Natural killer cell treated with Interleukin-12 subunit alpha and Interleukin-12 subunit beta and Interleukin-15 and Interleukin-18, amount 100 ng/mL, for 72 hours (primary cell): Measurements from ENCODE around the gene CNTNAP1. TPM values are rescaled to one million over a fixed set of nuclear protein-coding genes. Genes with fewer than 3 reads are reported as not detected.
A peak's percentile ranks its signal among the peaks of the same experiment; 100 is the strongest.

ENCODE experiments used
- ATAC-seq, 2 donors: fragments of 150-1000 bp; cut with Tn5 transposase in 1 of 2; sonication (Bioruptor Pico), chemical (Tn5 transposase) in 1 of 2; 2 replicates each; pipeline ENCODE4 v1.10.0; 2021
- DNase-seq: peaks from one replicate; pipeline ENCODE4 v3.0.0; 2022; ENCODE audit warnings: low spot score
- H3K27ac Mint-ChIP-seq, 2 donors: 1 replicate in 1 of 2; 2 replicates in 1 of 2; pipeline ENCODE4 v1.8.0; 2022; ENCODE audit warnings: mixed read lengths in 2 of 2, mild to moderate bottlenecking in 1 of 2, moderate library complexity in 1 of 2
- H3K27me3 Mint-ChIP-seq, 2 donors: 1 replicate in 1 of 2; 2 replicates in 1 of 2; pipeline ENCODE4 v1.8.0; 2022; ENCODE audit warnings: mixed read lengths in 2 of 2
- H3K36me3 Mint-ChIP-seq: one replicate; pipeline ENCODE4 v1.8.0; 2022; ENCODE audit warnings: mixed read lengths
- H3K4me1 Mint-ChIP-seq, 2 donors: 1 replicate in 1 of 2; 2 replicates in 1 of 2; pipeline ENCODE4 v1.8.0; 2022; ENCODE audit warnings: low read depth in 2 of 2, mixed read lengths in 2 of 2, mild to moderate bottlenecking in 1 of 2
- H3K4me3 Mint-ChIP-seq: one replicate; pipeline ENCODE4 v1.8.0; 2022; ENCODE audit warnings: mixed read lengths
- H3K9me3 Mint-ChIP-seq: 2 replicates; pipeline ENCODE4 v1.8.0; 2022; ENCODE audit warnings: mixed read lengths
- total RNA-seq, 2 donors: library from RNA; stranded (reverse); gene quantifications; one replicate each; pipeline ENCODE4 v1.2.3, GENCODE V29; 2022

Gene CNTNAP1
- total RNA-seq, 2 donors from 2014 or later, result 0.17 to 0.39 TPM

DNA sequence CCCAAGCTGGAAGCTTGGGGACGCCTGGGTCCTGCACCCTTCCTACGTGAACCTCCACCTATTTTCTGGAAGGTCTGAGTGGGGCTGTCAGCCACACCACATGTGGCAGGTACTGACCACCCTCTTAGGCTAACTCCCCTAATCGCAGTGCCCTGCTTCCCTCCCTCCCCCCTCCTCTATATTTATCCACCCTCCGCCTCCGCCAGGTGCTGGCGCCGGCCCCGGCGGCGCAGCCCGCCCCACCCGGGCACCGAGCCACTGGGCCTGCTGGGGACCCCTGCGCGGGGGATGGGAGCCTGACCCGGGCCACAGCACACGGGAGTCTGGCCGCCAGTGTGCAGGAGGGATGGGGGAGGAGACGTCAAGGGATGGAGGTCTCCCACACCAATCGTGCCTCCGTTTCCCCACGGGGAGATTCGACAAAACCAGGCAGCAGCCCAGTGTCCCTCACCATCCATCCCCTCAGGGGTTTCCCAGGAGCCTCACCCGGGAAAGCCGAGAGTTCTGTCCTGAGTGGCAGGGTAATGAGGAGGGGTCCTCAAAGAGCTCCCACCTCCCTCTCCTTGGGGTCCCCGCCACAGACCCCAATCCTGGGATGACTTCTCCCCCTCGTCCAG, 6.9 kb upstream of the CNTNAP1 start:
- DNase-seq, result no peak
- Mint-ChIP-seq H3K27me3 (peaks cover 17% of the 10 kb centered on the region in 2 donors), H3K9me3 (no peaks in the 10 kb centered on the region), H3K27ac (no peak overlapping the region), H3K36me3 (no peaks in the 10 kb centered on the region), H3K4me3 (peak overlapping the region; percentile 92), H3K4me1 (peaks cover 29% of the 10 kb centered on the region in 2 donors)
- no peak for ATAC-seq

DNA sequence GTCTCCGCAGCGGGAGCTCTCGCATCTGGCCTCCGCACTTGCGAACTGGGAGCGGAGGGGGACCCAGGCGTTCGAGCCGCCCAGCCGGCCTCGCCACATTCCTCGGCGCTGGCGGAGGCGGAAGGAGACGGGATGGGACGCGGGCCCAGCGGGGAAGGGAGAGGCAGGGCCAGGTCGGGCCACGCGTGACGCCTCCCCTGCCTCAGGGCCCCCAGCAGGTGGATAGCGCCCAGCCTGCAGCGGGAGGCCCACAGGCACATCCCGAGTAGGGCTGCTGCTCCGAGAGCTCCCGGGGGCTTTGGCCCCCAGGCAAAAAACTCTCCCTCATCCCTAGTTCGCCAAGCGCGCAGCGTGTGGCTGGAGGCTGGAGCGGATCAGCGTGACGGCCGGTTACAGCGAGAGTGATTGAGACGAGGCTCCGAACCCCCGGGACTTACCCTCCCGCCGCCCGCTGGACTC, 6.3 kb upstream of the CNTNAP1 start:
- Mint-ChIP-seq H3K36me3 (no peaks in the 10 kb centered on the region), H3K27ac (no peak overlapping the region), H3K9me3 (no peaks in the 10 kb centered on the region), H3K27me3 (peaks cover 17 to 19% of the 10 kb centered on the region in 2 donors), H3K4me3 (peak overlapping the region; percentile 92), H3K4me1 (peaks cover 29 to 32% of the 10 kb centered on the region in 2 donors)
- ATAC-seq (no peak), DNase-seq (no peak)

DNA sequence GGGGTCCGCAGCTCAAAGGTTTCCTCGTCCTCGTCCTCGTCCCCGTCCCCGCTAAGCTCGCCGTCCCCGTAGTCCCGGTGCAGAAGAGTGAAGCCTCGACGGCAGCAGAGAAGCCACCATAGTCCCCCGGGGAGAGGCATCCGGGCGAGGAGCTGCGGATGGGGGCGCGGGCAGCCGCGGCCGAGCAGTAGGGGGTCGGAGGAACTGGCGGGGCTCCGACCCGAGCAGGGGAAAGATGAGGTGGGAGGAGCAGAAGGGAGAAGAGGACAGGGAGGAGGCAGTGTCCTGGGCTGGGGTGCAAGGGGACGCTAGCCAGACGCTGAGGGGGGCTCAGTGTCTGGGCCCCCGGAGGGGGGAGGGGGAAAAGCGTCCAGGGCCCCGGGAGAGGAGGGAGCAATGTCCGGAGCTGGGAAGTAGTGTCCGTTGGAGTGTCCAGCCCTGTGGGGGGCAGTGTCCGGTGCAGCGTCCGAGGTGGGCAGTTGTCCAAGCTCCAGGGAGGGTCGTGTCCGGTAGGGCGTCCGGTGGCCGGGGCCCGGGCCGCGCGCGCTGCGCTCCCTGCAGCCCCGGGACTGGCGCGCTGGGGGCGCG, 5.8 kb upstream of the CNTNAP1 start, which contains the start of gene PLEKHH3:
Gene PLEKHH3, minus strand, starts transcription at position 571 of the 588 bp plus-strand sequence. Its CDS starts 431 bp downstream, at position 140.
- Mint-ChIP-seq H3K9me3 (no peaks in the 10 kb centered on the region), H3K4me1 (peaks cover 29 to 33% of the 10 kb centered on the region in 2 donors), H3K27ac (peak within 1 kb of the TSS; percentile 60 to 76), H3K27me3 (peaks cover 16 to 21% of the 10 kb centered on the region in 2 donors), H3K36me3 (no peaks in the 10 kb centered on the region), H3K4me3 (peak within 1 kb of the TSS; percentile 92)
- no peak for ATAC-seq
- no peak for DNase-seq

DNA sequence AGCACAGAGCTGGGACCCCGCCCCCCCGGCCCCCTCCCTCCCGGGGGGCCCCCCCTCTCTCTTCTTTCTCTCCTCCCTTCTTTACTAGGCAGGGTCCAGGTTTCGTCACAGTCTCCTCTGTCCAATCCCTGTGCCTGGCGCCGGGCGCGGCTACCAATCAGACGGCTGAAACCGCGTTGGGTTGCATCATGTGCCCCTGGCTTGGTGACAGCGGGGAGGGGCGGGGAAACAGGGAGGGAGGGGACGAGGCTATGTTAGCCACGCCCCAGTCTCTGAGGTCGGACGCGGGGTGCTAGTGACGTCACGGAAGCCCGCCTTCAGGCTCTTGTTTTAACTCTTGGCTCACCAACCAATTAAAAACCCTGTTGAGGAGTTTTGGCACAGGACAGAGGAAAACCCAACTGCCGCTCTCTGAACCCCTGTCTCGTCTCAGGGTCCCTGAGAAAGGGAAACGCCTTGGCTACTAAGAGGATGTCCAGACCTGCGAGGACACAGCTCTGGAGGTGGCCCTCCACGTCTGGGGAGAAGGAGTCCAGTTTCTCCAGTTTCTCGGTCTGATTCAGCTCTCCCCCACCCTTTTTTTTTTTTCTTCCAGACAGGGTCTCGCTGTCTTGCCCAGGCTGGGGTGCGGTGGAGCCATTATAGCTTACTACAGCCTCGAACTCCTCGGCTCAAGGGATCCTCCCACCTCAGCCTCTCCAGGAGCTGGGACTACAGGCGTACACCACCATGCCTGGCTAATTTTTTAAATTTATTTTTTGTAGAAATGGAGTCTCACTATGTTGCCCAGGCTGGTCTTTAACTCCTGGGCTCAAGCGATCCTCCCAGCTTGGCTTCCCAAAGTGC, 5.1 kb upstream of the CNTNAP1 start:
- DNase-seq, result peak; percentile 97
- Mint-ChIP-seq H3K27ac (peak overlapping the region; percentile 60 to 76), H3K4me1 (peaks cover 33 to 36% of the 10 kb centered on the region in 2 donors), H3K36me3 (no peaks in the 10 kb centered on the region), H3K27me3 (peaks cover 18 to 26% of the 10 kb centered on the region in 2 donors), H3K9me3 (no peaks in the 10 kb centered on the region), H3K4me3 (peak overlapping the region; percentile 92)
- peak; percentile 87 to 92 for ATAC-seq

DNA sequence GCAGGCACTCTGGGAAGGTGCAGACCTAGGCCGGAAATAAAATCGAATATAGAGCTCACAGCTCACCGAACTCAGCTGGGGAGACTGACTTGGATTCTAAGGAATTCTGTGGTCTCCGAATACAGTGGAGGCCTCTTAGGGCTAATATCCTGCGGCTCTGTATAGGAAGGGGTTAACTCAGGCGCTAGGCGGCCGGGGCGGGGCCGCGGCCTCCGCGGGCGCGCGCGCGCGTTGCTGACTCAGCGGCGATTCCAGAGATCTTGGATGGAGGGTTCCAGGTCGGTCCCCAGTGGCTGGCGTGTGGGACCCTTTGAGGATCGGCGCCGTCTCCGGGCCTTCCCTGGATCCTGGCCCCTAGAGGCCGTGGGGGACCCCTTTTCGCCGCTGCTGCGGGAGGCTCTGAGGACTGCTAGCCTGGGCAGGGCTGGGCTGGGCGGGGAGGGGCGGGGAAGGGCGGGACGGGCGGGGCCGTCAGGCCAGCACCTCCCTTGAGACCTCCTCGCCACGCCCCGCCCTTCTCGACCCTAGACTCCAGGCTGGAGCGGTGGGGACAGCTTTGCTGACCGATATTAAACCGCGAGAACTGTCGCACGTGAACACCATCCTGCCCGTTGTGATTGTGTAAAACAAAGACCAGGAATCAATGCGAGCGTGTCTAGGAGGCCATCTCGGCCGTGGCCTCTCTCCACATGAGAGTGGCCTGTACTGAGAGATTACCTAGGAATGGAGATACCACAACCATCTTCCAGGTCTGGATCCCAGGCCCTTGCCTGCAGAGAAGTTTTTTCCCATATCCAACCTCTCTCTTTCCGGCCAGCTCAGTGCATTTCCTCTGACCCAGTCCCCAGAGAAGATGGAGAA, 4.2 kb upstream of the CNTNAP1 start:
- peak; percentile 88 for DNase-seq
- Mint-ChIP-seq H3K4me3 (peak overlapping the region; percentile 92), H3K27ac (peak overlapping the region in 1 of 2 donors; percentile 76), H3K9me3 (no peaks in the 10 kb centered on the region), H3K27me3 (peaks cover 27 to 32% of the 10 kb centered on the region in 2 donors), H3K4me1 (peaks cover 40 to 44% of the 10 kb centered on the region in 2 donors), H3K36me3 (no peaks in the 10 kb centered on the region)
- ATAC-seq, result peak; percentile 51 to 62

DNA sequence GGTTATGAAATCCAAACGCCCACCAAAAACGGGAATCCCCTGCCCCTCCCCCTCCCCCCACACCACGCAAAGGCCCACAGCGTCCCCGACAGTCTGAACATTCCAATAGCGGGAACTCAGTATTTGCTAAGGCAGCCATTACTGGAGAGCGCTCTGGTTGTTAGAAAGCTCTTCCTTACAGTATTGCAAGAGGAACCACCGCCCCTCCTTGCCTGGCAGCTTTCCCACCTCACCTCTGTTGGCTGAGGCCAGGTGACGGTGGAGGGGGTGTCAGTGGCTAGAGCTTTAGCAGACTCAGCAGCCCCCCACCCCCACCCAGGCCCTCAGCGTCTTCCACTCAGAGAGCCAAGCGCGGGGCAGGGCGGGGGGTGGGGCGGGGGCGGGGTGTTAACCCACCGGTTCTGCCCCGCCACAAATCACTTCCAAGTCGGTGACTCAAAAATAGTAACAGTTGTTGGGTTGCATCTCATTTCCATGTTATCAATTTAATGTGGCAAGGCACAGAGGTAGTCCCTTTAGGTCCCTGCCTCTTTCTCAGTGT, 3.3 kb upstream of the CNTNAP1 start:
- H3K4me3 Mint-ChIP-seq, result peak overlapping the region; percentile 92

DNA sequence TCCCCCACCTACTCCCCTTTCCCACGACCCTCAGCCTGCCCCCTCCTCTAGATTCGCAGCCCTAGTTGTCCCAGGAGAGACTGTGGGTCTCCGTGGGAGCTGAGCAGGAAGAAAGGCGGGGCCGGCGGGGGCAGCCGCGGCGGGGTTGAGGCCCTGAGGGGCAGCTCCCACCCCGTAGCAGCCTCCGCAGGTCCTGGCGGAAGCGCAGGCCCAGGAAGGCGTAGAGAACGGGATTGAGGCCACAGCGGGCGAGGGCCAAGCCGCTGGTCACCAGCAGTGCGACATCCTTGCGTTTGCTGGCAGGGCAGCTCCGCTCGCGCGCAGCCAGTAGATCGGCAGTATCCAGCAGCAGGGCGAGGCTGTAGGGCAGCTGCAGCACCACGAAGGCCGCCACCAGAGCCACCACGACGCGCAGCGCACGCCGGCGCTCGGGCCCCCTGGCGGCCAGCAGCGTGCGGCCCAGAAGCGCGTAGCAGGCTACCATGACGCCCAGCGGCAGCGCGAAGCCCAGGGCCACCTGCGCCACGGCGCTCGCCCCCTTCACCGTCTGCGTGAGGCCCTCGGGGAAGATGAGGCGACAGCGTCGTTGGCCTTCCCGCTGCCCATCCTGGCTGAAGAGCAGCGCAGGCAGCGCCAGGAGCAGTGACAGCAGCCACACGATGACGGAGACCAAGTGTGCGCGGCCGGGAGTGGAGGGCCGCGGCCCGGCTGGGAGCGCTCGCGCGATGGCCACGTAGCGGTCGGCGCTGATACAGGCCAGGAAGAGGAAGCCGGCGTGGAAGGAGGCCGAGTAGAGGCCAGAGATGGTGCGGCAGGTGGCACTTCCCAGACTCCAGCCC, 2.6 kb upstream of the CNTNAP1 start:
- peak overlapping the region in 1 of 2 donors; percentile 31 for H3K27ac Mint-ChIP-seq

More for the DNA sequence above, 3.3 kb upstream of the CNTNAP1 start:
- DNase-seq (no peak), ATAC-seq (no peak)
- H3K4me1 Mint-ChIP-seq, result peaks cover 44 to 46% of the 10 kb centered on the region in 2 donors
- H3K9me3 Mint-ChIP-seq, result no peaks in the 10 kb centered on the region
- peaks cover 33 to 39% of the 10 kb centered on the region in 2 donors for H3K27me3 Mint-ChIP-seq
- no peaks in the 10 kb centered on the region for H3K36me3 Mint-ChIP-seq
- H3K27ac Mint-ChIP-seq, result peak overlapping the region in 1 of 2 donors; percentile 31

DNA sequence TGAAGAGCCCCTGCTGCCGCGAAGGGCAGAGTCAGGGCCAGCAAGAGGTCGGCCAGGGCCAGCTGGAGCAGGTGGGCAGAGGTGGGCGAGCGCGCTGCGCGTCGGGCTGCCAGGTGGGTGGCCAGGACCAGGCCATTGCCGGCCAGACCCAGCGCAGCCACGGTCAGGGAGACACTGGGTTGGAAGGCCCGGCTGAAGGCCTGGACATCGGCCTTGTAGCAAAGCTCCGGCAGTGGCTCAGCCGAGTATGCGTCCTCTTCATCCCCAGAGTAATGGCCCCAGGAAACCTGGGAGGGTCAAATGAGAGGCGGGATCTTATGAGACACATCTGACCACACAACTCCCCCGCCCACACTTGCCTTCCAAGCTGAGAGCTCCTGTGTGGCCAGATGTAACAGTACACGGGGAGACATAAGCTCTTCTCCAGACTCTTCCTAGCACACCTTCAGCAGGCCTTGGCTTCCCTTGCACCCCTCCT, 2.0 kb upstream of the CNTNAP1 start:
- Mint-ChIP-seq H3K9me3 (no peaks in the 10 kb centered on the region), H3K27ac (no peak overlapping the region), H3K4me1 (peaks cover 39 to 44% of the 10 kb centered on the region in 2 donors), H3K4me3 (peak overlapping the region; percentile 71), H3K36me3 (no peaks in the 10 kb centered on the region), H3K27me3 (peaks cover 39 to 40% of the 10 kb centered on the region in 2 donors)
- DNase-seq (no peak), ATAC-seq (no peak)

More for the DNA sequence above, 2.6 kb upstream of the CNTNAP1 start:
- Mint-ChIP-seq H3K27me3 (peaks cover 38 to 39% of the 10 kb centered on the region in 2 donors), H3K4me1 (peaks cover 40 to 44% of the 10 kb centered on the region in 2 donors), H3K36me3 (no peaks in the 10 kb centered on the region), H3K9me3 (no peaks in the 10 kb centered on the region), H3K4me3 (peak overlapping the region; percentile 71)
- DNase-seq, result peak; percentile 85
- ATAC-seq, result peak; percentile 68 to 72

DNA sequence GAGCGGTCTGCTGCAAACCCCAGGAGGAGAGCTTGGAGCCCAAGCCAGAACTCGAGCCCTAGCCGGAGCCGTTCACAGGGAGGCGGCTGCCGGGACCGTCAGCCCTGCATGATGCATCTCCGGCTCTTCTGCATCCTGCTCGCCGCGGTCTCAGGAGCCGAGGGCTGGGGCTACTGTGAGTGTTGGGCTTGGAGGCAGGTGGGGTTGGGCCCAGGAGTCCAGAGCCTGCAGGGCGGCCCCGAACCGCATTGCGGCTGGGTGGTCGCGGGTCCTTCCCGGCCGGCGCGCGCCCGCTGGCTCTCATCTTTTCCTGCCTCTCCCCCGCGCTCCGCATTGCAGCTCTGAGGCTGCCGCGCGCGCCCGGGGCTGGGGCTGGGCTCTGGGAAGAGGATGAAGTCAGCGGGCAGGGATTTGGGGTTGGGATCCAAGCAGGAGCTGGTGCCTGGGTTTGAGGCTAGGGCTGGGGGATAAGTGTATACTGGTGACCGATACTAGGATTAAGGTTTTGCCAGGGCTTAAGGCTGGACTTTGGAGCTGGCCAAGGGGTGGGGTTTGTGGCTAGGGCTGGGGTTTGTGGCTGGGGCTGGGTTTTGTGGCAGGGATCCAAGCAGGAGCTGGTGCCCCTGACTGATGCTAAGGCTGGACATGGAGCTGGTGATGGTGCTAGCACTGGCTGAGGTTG, 532 bp downstream of the CNTNAP1 start:
- Mint-ChIP-seq H3K9me3 (no peaks in the 10 kb centered on the region), H3K36me3 (no peaks in the 10 kb centered on the region), H3K27me3 (peaks cover 32 to 45% of the 10 kb centered on the region in 2 donors), H3K4me3 (peak overlapping the region; percentile 65), H3K27ac (peak overlapping the region in 1 of 2 donors; percentile 35), H3K4me1 (peaks cover 33 to 35% of the 10 kb centered on the region in 2 donors)
- ATAC-seq (no peak), DNase-seq (no peak)

DNA sequence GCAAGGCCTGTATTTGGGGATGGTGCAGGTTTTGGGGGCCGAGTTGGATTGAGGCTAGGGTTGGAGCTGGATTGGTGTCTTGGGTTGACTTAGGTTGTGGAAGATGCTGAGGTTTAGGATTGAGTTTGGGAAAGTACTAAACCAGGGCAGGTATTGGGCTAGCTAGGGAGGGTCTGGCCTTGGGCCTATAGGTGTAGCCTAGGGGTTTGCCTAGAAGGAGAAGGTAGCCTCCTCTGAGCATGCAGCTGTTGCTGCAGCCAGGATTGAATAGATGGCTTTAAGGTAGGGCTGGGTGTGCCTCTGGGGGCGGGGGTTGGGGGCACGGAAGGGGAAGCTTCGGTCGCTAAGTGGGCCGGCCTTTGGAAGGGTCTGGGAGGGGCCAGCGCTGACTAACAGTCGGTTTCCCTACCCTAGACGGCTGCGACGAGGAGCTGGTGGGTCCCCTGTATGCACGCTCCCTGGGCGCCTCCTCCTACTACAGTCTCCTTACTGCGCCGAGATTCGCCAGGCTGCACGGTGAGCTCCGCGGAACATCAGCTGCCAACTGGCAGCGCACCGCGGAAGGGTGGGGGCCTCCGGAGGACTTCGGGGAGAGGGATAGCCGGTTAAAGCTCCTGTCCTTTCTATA, 1.2 kb downstream of the CNTNAP1 start:
- peaks cover 28 to 30% of the 10 kb centered on the region in 2 donors for H3K4me1 Mint-ChIP-seq
- peaks cover 32 to 46% of the 10 kb centered on the region in 2 donors for H3K27me3 Mint-ChIP-seq
- DNase-seq, result no peak

DNA sequence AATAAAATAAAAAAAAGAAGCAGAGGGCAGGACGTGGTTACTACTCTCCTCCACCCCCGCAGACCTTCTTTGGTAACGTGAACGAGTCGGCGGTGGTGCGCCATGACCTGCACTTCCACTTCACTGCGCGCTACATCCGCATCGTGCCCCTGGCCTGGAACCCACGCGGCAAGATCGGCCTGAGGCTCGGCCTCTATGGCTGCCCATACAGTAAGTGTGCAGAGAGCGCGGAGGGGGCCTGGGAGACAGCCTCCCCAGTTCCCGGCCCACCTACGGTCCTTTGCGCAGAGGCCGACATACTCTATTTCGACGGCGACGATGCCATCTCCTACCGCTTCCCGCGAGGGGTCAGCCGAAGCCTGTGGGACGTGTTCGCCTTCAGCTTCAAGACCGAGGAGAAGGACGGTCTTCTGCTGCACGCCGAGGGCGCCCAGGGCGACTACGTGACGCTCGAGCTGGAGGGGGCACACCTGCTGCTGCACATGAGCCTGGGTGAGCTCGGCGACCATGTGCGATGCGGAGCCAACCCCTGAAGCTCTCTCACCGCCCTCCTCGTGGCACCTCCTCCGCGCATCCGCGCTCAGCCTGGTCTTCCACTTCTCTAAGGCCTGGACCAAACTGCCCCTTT, 2.7 kb downstream of the CNTNAP1 start:
- Mint-ChIP-seq H3K27ac (no peak overlapping the region), H3K4me3 (no peak overlapping the region), H3K4me1 (peaks cover 22 to 23% of the 10 kb centered on the region in 2 donors), H3K36me3 (no peaks in the 10 kb centered on the region), H3K9me3 (no peaks in the 10 kb centered on the region), H3K27me3 (peaks cover 32 to 44% of the 10 kb centered on the region in 2 donors)
- ATAC-seq (no peak), DNase-seq (no peak)

More for the DNA sequence above, 1.2 kb downstream of the CNTNAP1 start:
- H3K36me3 Mint-ChIP-seq, result no peaks in the 10 kb centered on the region
- no peak overlapping the region for H3K27ac Mint-ChIP-seq
- ATAC-seq, result no peak
- H3K9me3 Mint-ChIP-seq, result no peaks in the 10 kb centered on the region
- no peak overlapping the region for H3K4me3 Mint-ChIP-seq
